Neural progenitor cell (in vitro differentiated cells): ENCODE measurements around the gene PYCR2. TPM values are rescaled to one million over a fixed set of nuclear protein-coding genes. Genes with fewer than 3 reads are reported as not detected.

Experiments
- DNase-seq: peaks from one replicate; pipeline ENCODE4 v3.0.0-alpha.2; 2016; ENCODE audit warnings: low spot score
- H2AFZ ChIP-seq: fragments of 200-600 bp; sonication (generic); replicated peaks from 2 replicates; pipeline ENCODE4 v1.6.1; 2016; ENCODE audit warnings: antibody characterized with exemption
- H3F3A ChIP-seq: fragments of 200-600 bp; sonication (generic); 2 replicates; pipeline ENCODE4 v1.6.1; 2016; ENCODE audit warnings: antibody characterized with exemption, low read depth
- H3K27ac ChIP-seq: fragments of 200-600 bp; sonication (generic); 2 replicates; pipeline ENCODE4 v1.5.1; 2016; ENCODE audit warnings: mild to moderate bottlenecking
- H3K27me3 ChIP-seq: fragments of 200-600 bp; sonication (generic); 2 replicates; pipeline ENCODE4 v1.6.1; 2016; ENCODE audit warnings: mild to moderate bottlenecking, moderate library complexity
- H3K36me3 ChIP-seq: fragments of 200-600 bp; sonication (generic); 2 replicates; pipeline ENCODE4 v1.5.1; 2016
- H3K4me1 ChIP-seq: fragments of 200-600 bp; sonication (generic); 2 replicates; pipeline ENCODE4 v1.6.1; 2016; ENCODE audit warnings: mixed run types
- H3K4me2 ChIP-seq: fragments of 200-600 bp; sonication (generic); 2 replicates; pipeline ENCODE4 v1.6.1; 2016
- H3K4me3 ChIP-seq: fragments of 200-600 bp; sonication (generic); 2 replicates; pipeline ENCODE4 v1.5.1; 2016
- H3K79me2 ChIP-seq: fragments of 200-600 bp; sonication (generic); 2 replicates; pipeline ENCODE4 v1.6.1; 2016; ENCODE audit warnings: low read depth
- H3K9ac ChIP-seq: fragments of 200-600 bp; sonication (generic); 2 replicates; pipeline ENCODE4 v1.6.1; 2016
- H3K9me3 ChIP-seq: fragments of 200-600 bp; sonication (generic); 2 replicates; pipeline ENCODE4 v1.5.1; 2016; ENCODE audit warnings: low read depth
- H4K20me1 ChIP-seq: fragments of 200-600 bp; sonication (generic); 2 replicates; pipeline ENCODE4 v1.6.1; 2016; ENCODE audit warnings: low read depth
- H3K27ac Mint-ChIP-seq: 3 replicates; pipeline ENCODE4 v1.8.0; 2021; ENCODE audit warnings: mixed read lengths
- H3K27me3 Mint-ChIP-seq: 2 replicates; pipeline ENCODE4 v1.8.0; 2022; ENCODE audit warnings: low read depth, mild to moderate bottlenecking, inconsistent platforms, moderate library complexity, mixed read lengths; ENCODE audit not compliant: insufficient read depth
- H3K36me3 Mint-ChIP-seq: 3 replicates; pipeline ENCODE4 v1.8.0; 2021; ENCODE audit warnings: mixed read lengths
- H3K4me1 Mint-ChIP-seq: 3 replicates; pipeline ENCODE4 v1.8.0; 2021; ENCODE audit warnings: mixed read lengths
- H3K4me3 Mint-ChIP-seq: 3 replicates; pipeline ENCODE4 v1.8.0; 2021; ENCODE audit warnings: mild to moderate bottlenecking, moderate library complexity, mixed read lengths
- H3K9me3 Mint-ChIP-seq: 3 replicates; pipeline ENCODE4 v1.8.0; 2020; ENCODE audit warnings: mixed read lengths
- CTCF ChIP-seq: fragments of 200-600 bp; sonication (generic); IDR thresholded peaks from 2 replicates; pipeline ENCODE4 v1.5.1; 2017; ENCODE audit warnings: antibody characterized with exemption, mild to moderate bottlenecking
- EZH2 ChIP-seq: fragments of 200-600 bp; sonication (generic); IDR thresholded peaks from 2 replicates; pipeline ENCODE4 v1.6.1; 2017; ENCODE audit warnings: antibody characterized with exemption, mild to moderate bottlenecking, moderate library complexity
- EZH2phosphoT487 ChIP-seq: fragments of 200-600 bp; sonication (generic); IDR thresholded peaks from 2 replicates; pipeline ENCODE4 v1.6.1; 2017; ENCODE audit warnings: antibody characterized with exemption
- total RNA-seq: library from RNA; depleted of rRNA; stranded (reverse); fragments of >200 nt; gene quantifications from 2 replicates; pipeline ENCODE4 v1.2.3, GENCODE V29; 2015; ENCODE audit warnings: low replicate concordance

Gene PYCR2
- total RNA-seq, 1 donor from 2014 or later = 23.8 TPM

GRCh38 chr1:225907341-225907740 is 16.7 kb downstream of the PYCR2 start:
- no peak overlapping the region for H2AFZ ChIP-seq
- H3K4me1 ChIP-seq = no peaks in the 10 kb centered on the region
- TF ChIP-seq EZH2phosphoT487 = no peak
- TF ChIP-seq CTCF = no peak
- TF ChIP-seq EZH2 = no peak
- no peak for DNase-seq
- H3K4me2 ChIP-seq = no peak overlapping the region
- H3K9me3 ChIP-seq = no peaks in the 10 kb centered on the region
- H3K79me2 ChIP-seq = no peaks in the 10 kb centered on the region
- H3K9me3 Mint-ChIP-seq = no peaks in the 10 kb centered on the region
- H3K27ac Mint-ChIP-seq = no peak overlapping the region
- no peak overlapping the region for H3K27ac ChIP-seq
- no peak overlapping the region for H3K4me3 ChIP-seq
- no peak overlapping the region for H3K9ac ChIP-seq
- H3K4me1 Mint-ChIP-seq = no peaks in the 10 kb centered on the region
- no peaks in the 10 kb centered on the region for H3K27me3 Mint-ChIP-seq
- no peaks in the 10 kb centered on the region for H4K20me1 ChIP-seq
- peaks cover 10% of the 10 kb centered on the region for H3K27me3 ChIP-seq
- no peak overlapping the region for H3K4me3 Mint-ChIP-seq
- no peaks in the 10 kb centered on the region for H3K36me3 ChIP-seq
- no peaks in the 10 kb centered on the region for H3F3A ChIP-seq
- no peaks in the 10 kb centered on the region for H3K36me3 Mint-ChIP-seq

GRCh38 chr1:225906467-225906866 is 17.6 kb downstream of the PYCR2 start:
- DNase-seq = no peak
- no peak overlapping the region for H2AFZ ChIP-seq
- no peak overlapping the region for H3K4me2 ChIP-seq
- H3K79me2 ChIP-seq = no peaks in the 10 kb centered on the region
- no peaks in the 10 kb centered on the region for H3K36me3 Mint-ChIP-seq
- H3K4me1 Mint-ChIP-seq = no peaks in the 10 kb centered on the region
- H3K9me3 ChIP-seq = no peaks in the 10 kb centered on the region
- H3K27ac ChIP-seq = no peak overlapping the region
- H3K36me3 ChIP-seq = no peaks in the 10 kb centered on the region
- no peak overlapping the region for H3K27ac Mint-ChIP-seq
- TF ChIP-seq EZH2 (no peak), EZH2phosphoT487 (no peak)
- H3K4me1 ChIP-seq = no peaks in the 10 kb centered on the region
- no peaks in the 10 kb centered on the region for H4K20me1 ChIP-seq
- no peaks in the 10 kb centered on the region for H3F3A ChIP-seq
- no peaks in the 10 kb centered on the region for H3K27me3 Mint-ChIP-seq
- peaks cover 1% of the 10 kb centered on the region for H3K27me3 ChIP-seq
- H3K9me3 Mint-ChIP-seq = no peaks in the 10 kb centered on the region
- no peak overlapping the region for H3K4me3 Mint-ChIP-seq
- H3K4me3 ChIP-seq = no peak overlapping the region
- no peak overlapping the region for H3K9ac ChIP-seq

GRCh38 chr1:225903623-225904022 is 20.4 kb downstream of the PYCR2 start:
- Histone ChIP-seq H3K9me3 (no peaks in the 10 kb centered on the region), H3K9ac (no peak overlapping the region), H3K36me3 (no peaks in the 10 kb centered on the region), H3K79me2 (no peaks in the 10 kb centered on the region), H3K4me2 (no peak overlapping the region), H3K4me3 (no peak overlapping the region), H3K27ac (no peak overlapping the region), H3F3A (peaks cover 6% of the 10 kb centered on the region), H2AFZ (no peak overlapping the region), H3K4me1 (peaks cover 12% of the 10 kb centered on the region), H3K27me3 (no peaks in the 10 kb centered on the region), H4K20me1 (no peaks in the 10 kb centered on the region)
- Mint-ChIP-seq H3K9me3 (no peaks in the 10 kb centered on the region), H3K4me1 (peaks cover 10% of the 10 kb centered on the region), H3K4me3 (no peak overlapping the region), H3K27ac (no peak overlapping the region), H3K36me3 (no peaks in the 10 kb centered on the region), H3K27me3 (no peaks in the 10 kb centered on the region)
- TF ChIP-seq EZH2phosphoT487 = no peak
- TF ChIP-seq CTCF = no peak
- no peak for TF ChIP-seq EZH2
- no peak for DNase-seq

- no peaks in the 10 kb centered on the region for H3K79me2 ChIP-seq
- no peak overlapping the region for H3K27ac ChIP-seq
- peaks cover 16% of the 10 kb centered on the region for H3K4me1 ChIP-seq
- no peaks in the 10 kb centered on the region for H3K27me3 ChIP-seq
- no peaks in the 10 kb centered on the region for H3K9me3 ChIP-seq
- peak; percentile 50 for DNase-seq
- Mint-ChIP-seq H3K27me3 (no peaks in the 10 kb centered on the region), H3K27ac (peak overlapping the region; percentile 57), H3K4me1 (peaks cover 16% of the 10 kb centered on the region), H3K9me3 (no peaks in the 10 kb centered on the region), H3K36me3 (no peaks in the 10 kb centered on the region), H3K4me3 (no peak overlapping the region)
- H4K20me1 ChIP-seq = no peaks in the 10 kb centered on the region
- H3K36me3 ChIP-seq = no peaks in the 10 kb centered on the region
- H2AFZ ChIP-seq = no peak overlapping the region
- peak overlapping the region; percentile 52 for H3K4me2 ChIP-seq
- H3F3A ChIP-seq = peaks cover 6% of the 10 kb centered on the region
- TF ChIP-seq EZH2phosphoT487 (no peak), CTCF (no peak), EZH2 (no peak)
- no peak overlapping the region for H3K9ac ChIP-seq
- no peak overlapping the region for H3K4me3 ChIP-seq
Measured at GRCh38 chr1:225899044-225899925, 24.8 kb downstream of the PYCR2 start.
